Measurements from ENCODE around the gene DYNC1I1. TPM values are rescaled to one million over a fixed set of nuclear protein-coding genes. Genes with fewer than 3 reads are reported as not detected.

DYNC1I1 gene
- total RNA-seq, 3 donors from 2014 or later = 0.41 to 42.6 (median 1.5) TPM

GRCh38 chr7:96093435-96093834 lies 321.1 kb downstream of the DYNC1I1 start:
- DNase-seq (no peak), ATAC-seq (no peak)
- H3K36me3 ChIP-seq (ENCODE audit: low read depth) = no peaks in the 10 kb centered on the region
- intact Hi-C loops (cut with DNase I, micrococcal nuclease) = no loop called here
- H3K4me3 ChIP-seq = no peak overlapping the region
- H3K4me1 ChIP-seq (ENCODE audit: low read depth) = no peaks in the 10 kb centered on the region
- no peaks in the 10 kb centered on the region for H3K9me3 ChIP-seq
- TF ChIP-seq, protein P1, sequence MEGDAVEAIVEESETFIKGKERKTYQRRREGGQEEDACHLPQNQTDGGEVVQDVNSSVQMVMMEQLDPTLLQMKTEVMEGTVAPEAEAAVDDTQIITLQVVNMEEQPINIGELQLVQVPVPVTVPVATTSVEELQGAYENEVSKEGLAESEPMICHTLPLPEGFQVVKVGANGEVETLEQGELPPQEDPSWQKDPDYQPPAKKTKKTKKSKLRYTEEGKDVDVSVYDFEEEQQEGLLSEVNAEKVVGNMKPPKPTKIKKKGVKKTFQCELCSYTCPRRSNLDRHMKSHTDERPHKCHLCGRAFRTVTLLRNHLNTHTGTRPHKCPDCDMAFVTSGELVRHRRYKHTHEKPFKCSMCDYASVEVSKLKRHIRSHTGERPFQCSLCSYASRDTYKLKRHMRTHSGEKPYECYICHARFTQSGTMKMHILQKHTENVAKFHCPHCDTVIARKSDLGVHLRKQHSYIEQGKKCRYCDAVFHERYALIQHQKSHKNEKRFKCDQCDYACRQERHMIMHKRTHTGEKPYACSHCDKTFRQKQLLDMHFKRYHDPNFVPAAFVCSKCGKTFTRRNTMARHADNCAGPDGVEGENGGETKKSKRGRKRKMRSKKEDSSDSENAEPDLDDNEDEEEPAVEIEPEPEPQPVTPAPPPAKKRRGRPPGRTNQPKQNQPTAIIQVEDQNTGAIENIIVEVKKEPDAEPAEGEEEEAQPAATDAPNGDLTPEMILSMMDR (IDR thresholded peaks at IDR 0.05) = no peak

GRCh38 chr7:96097835-96098234 lies 325.5 kb downstream of the DYNC1I1 start:
- H3K4me3 ChIP-seq = no peak overlapping the region
- H3K9me3 ChIP-seq = no peaks in the 10 kb centered on the region
- H3K4me1 ChIP-seq (ENCODE audit: low read depth) = no peaks in the 10 kb centered on the region
- intact Hi-C loops (cut with DNase I, micrococcal nuclease) = no loop called here
- no peak for ATAC-seq
- TF ChIP-seq, protein P1 (IDR thresholded peaks at IDR 0.05) = no peak
- DNase-seq = no peak
- H3K36me3 ChIP-seq (ENCODE audit: low read depth) = no peaks in the 10 kb centered on the region

DNA sequence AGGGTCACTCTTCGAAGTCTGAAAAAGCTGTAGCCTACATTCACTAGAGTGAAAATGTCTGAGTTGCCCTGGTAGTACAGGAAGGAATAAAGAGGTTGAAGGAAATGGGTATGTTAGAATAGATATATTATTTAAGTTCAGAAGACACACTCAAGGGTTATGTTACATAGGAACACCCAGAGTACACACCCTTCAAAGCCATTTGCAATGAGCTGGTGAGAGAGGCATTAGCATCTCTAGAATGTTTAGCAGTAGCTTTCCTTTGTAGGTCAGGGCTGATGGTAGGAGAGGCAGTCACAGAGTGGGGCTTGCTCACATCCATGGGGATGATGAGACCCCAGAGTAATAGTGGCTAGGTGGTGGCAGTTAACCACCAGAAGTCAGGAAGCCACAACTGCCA lies 328.4 kb downstream of the DYNC1I1 start:
- Histone ChIP-seq H3K36me3 (ENCODE audit: low read depth) (no peaks in the 10 kb centered on the region), H3K4me1 (ENCODE audit: low read depth) (no peaks in the 10 kb centered on the region), H3K9me3 (no peaks in the 10 kb centered on the region), H3K4me3 (no peak overlapping the region)
- DNase-seq (no peak), ATAC-seq (no peak)
- intact Hi-C loops (cut with DNase I, micrococcal nuclease) = no loop called here
- TF ChIP-seq, protein P1 (IDR thresholded peaks at IDR 0.05) = no peak

DNA sequence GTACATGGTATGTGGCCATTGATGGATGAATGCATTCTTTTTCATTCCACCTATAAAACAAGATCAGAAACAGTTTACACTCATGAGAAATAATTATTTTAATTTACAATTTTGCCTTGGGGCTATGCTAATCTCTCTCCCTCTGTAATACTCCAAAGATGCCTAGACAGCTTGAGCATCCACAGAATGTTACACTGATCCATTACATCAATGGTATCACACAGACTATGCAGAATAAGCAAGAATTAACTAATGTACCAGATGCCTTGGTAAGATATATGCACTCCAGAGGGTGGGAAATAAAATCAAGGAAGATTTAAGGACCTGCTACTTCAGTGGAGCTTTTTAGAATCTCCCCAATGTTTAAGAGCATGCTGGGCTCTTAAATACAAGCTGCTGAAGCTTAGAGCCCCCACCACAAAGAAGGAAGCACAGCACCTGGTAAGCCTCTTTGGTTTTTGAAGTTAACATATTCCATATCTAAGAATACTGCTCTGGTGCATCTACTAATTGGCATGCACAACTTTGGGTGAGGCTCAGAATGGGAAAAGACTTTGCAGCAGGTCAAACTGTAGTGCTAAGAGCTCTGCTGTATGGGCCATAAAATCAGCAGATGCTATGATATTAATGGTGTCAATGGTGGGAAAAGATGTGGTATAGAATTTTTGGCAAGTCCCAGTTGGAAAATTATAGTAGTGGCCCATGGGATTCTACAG lies 329.9 kb downstream of the DYNC1I1 start:
- H3K4me3 ChIP-seq = no peak overlapping the region
- TF ChIP-seq, protein P1 (IDR thresholded peaks at IDR 0.05) = no peak
- DNase-seq = no peak
- H3K9me3 ChIP-seq = no peaks in the 10 kb centered on the region
- ATAC-seq = no peak
- intact Hi-C loops (cut with DNase I, micrococcal nuclease) = no loop called here
- no peaks in the 10 kb centered on the region for H3K36me3 ChIP-seq (ENCODE audit: low read depth)
- no peaks in the 10 kb centered on the region for H3K4me1 ChIP-seq (ENCODE audit: low read depth)

- intact Hi-C loops (cut with DNase I, micrococcal nuclease) = no loop called here
- H3K36me3 ChIP-seq (ENCODE audit: low read depth) = no peaks in the 10 kb centered on the region
- no peaks in the 10 kb centered on the region for H3K4me1 ChIP-seq (ENCODE audit: low read depth)
- H3K9me3 ChIP-seq = no peaks in the 10 kb centered on the region
- ATAC-seq (no peak), DNase-seq (no peak)
- no peak overlapping the region for H3K4me3 ChIP-seq
- TF ChIP-seq, protein P1 (IDR thresholded peaks at IDR 0.05) = no peak
These were observed 332.6 kb downstream of the DYNC1I1 start for GRCh38 chr7:96104984-96105383.

Data from mucosa of descending colon (tissue), 3 donors.